ENCODE measurements around the gene PIK3R3. TPM values are rescaled to one million over a fixed set of nuclear protein-coding genes. Genes with fewer than 3 reads are reported as not detected.

Gene PIK3R3
- total and polyA plus RNA-seq, 7 experiments from 2014 or later, result 0.03 to 3.0 (median 0.39) TPM; not detected in 1

DNA sequence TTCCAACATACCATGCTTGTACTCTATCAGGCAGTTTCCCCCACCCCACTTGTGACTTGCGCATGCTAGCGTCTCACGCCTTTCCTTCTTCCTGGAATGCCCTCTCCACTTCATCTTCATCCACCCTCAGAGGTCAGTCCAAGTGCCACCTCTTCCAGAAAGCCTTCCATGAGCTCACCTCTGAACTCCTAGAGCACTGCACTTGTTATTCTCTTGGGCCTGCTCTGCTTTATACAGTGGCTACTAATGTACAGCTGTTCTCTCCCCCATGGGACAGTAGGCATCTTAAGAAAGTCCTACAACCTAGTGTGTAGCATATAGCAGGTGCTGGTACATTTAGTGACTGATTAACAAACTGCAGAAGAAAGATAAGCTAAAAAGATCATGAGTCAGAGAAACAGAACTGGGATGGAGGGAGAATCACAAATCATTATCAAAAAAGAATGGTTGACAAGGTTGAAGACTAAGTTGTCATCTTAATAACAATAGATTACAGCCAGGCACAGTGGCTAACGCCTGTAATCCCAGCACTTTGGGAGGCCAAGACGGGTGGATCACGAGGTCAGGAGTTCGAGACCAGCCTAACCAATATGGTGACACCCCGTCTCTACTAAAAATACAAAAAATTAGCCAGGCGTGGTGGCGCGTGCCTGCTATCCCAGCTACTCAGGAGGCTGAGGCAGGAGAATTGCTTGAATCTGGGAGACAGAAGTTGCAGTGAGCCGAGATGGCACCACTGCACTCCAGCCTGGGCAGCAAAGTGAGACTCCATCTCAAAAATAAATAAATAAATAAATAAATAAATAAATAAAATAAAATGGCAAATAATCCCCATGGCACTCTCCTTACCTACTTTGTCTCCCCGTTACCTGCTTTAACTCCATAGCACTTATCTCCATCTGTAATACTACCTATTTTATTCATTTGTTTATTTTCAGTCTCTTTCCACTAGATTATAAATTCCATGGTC, 26.2 kb upstream of the PIK3R3 start:
- no peak overlapping the region for H3K27ac Mint-ChIP-seq
- no peaks in the 10 kb centered on the region for H3K9me3 ChIP-seq (ENCODE audit: control insufficient read depth in 2 of 3, low read length in 3 of 3)
- CTCF ChIA-PET, result no interaction called here
- no peaks in the 10 kb centered on the region for H3K27me3 ChIP-seq (ENCODE audit: control insufficient read depth in 2 of 2, insufficient read depth in 2 of 2, low read length in 2 of 2)
- no peaks in the 10 kb centered on the region for H3K4me1 ChIP-seq (ENCODE audit: control insufficient read depth in 2 of 2, insufficient read depth in 2 of 2, low read length in 2 of 2)
- no peaks in the 10 kb centered on the region for H3K36me3 ChIP-seq (ENCODE audit: control insufficient read depth in 2 of 3, insufficient read depth in 3 of 3, low read length in 3 of 3)
- no peaks in the 10 kb centered on the region for H3K4me1 Mint-ChIP-seq
- no peak overlapping the region for H3K4me3 ChIP-seq (ENCODE audit: low read length)
- no peak overlapping the region for H3K27ac ChIP-seq (ENCODE audit: low read depth, low read length)
- H3K9me3 Mint-ChIP-seq, result no peaks in the 10 kb centered on the region
- no peak for DNase-seq
- POLR2A ChIA-PET, result interaction anchor here (1.3 kb wide), 1 partner anchor 9 kb away, joined by 4 read pairs; no protein-coding TSS in a partner anchor
- H3K36me3 Mint-ChIP-seq, result no peaks in the 10 kb centered on the region
- peaks cover 0 to 3% (median 0%) of the 10 kb centered on the region in 5 donors for H3K27me3 Mint-ChIP-seq
- ATAC-seq, result no peak
- intact Hi-C loops (cut with micrococcal nuclease), result no loop called here
- no peak overlapping the region for H3K4me3 Mint-ChIP-seq

DNA sequence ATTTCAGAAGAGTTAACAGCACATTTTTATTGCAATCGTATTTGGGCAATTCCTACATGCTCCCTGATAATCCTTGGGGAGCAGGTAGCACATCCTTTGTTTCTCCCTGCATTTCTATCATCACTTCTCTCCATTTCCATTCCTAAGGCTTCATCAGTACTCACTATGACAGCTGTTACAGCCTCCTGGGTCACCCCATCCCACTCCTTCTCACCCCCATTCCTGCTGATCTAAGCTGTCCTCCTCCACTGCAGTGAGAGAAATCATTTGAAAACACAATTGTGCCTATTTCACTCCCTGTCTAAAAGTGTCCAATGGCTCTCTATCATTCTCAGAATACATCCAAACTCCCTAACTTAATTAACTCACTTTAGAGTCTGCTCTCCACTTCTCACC, 25.5 kb upstream of the PIK3R3 start:
- no peaks in the 10 kb centered on the region for H3K4me1 ChIP-seq (ENCODE audit: control insufficient read depth in 2 of 2, insufficient read depth in 2 of 2, low read length in 2 of 2)
- ChIA-PET CTCF (no interaction called here), POLR2A (interaction anchor here (1.3 kb wide), 1 partner anchor 9 kb away, joined by 4 read pairs; no protein-coding TSS in a partner anchor)
- Mint-ChIP-seq H3K27ac (no peak overlapping the region), H3K27me3 (peaks cover 0 to 3% (median 0%) of the 10 kb centered on the region in 5 donors), H3K36me3 (no peaks in the 10 kb centered on the region), H3K4me3 (no peak overlapping the region), H3K4me1 (no peaks in the 10 kb centered on the region), H3K9me3 (no peaks in the 10 kb centered on the region)
- H3K27ac ChIP-seq (ENCODE audit: low read depth, low read length), result no peak overlapping the region
- no peak overlapping the region for H3K4me3 ChIP-seq (ENCODE audit: low read length)
- no peaks in the 10 kb centered on the region for H3K36me3 ChIP-seq (ENCODE audit: control insufficient read depth in 2 of 3, insufficient read depth in 3 of 3, low read length in 3 of 3)
- H3K27me3 ChIP-seq (ENCODE audit: control insufficient read depth in 2 of 2, insufficient read depth in 2 of 2, low read length in 2 of 2), result no peaks in the 10 kb centered on the region
- no peaks in the 10 kb centered on the region for H3K9me3 ChIP-seq (ENCODE audit: control insufficient read depth in 2 of 3, low read length in 3 of 3)
- DNase-seq, result no peak
- ATAC-seq, result no peak
- intact Hi-C loops (cut with micrococcal nuclease), result no loop called here

DNA sequence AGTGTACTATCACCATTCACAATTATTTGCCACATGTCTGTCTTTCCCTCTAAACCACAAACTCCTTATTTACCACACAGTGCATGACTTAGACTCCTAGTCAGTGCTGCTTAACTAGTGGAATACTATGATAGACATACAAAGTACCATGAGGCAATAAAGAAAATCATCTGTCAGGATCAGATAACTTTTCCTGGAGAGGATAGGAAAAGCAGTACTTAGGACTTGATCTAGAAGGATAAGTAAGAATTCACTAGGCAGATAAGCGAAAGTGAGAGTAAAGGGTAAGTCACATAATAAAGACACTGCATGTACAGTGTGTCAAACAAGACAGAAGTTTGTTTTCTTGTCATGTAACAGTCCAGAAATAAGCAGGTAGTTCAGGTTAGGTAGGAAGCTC, 21.3 kb upstream of the PIK3R3 start:
- intact Hi-C loops (cut with micrococcal nuclease), result no loop called here
- DNase-seq, result no peak
- Histone ChIP-seq H3K4me3 (ENCODE audit: low read length) (no peak overlapping the region), H3K27me3 (ENCODE audit: control insufficient read depth in 2 of 2, insufficient read depth in 2 of 2, low read length in 2 of 2) (no peaks in the 10 kb centered on the region), H3K9me3 (ENCODE audit: control insufficient read depth in 2 of 3, low read length in 3 of 3) (no peaks in the 10 kb centered on the region), H3K27ac (ENCODE audit: low read depth, low read length) (no peak overlapping the region), H3K36me3 (ENCODE audit: control insufficient read depth in 2 of 3, insufficient read depth in 3 of 3, low read length in 3 of 3) (no peaks in the 10 kb centered on the region), H3K4me1 (ENCODE audit: control insufficient read depth in 2 of 2, insufficient read depth in 2 of 2, low read length in 2 of 2) (no peaks in the 10 kb centered on the region)
- Mint-ChIP-seq H3K4me1 (no peaks in the 10 kb centered on the region), H3K4me3 (no peak overlapping the region), H3K36me3 (no peaks in the 10 kb centered on the region), H3K27me3 (peaks cover 0 to 3% (median 0%) of the 10 kb centered on the region in 5 donors), H3K27ac (no peak overlapping the region), H3K9me3 (no peaks in the 10 kb centered on the region)
- CTCF ChIA-PET, result interaction anchor here (0.7 kb wide), 1 partner anchor 29 kb away, joined by 3 read pairs; no protein-coding TSS in a partner anchor
- POLR2A ChIA-PET, result interaction anchor here (0.7 kb wide), 1 partner anchor 224 kb away, joined by 3 read pairs; no protein-coding TSS in a partner anchor
- ATAC-seq, result no peak

DNA sequence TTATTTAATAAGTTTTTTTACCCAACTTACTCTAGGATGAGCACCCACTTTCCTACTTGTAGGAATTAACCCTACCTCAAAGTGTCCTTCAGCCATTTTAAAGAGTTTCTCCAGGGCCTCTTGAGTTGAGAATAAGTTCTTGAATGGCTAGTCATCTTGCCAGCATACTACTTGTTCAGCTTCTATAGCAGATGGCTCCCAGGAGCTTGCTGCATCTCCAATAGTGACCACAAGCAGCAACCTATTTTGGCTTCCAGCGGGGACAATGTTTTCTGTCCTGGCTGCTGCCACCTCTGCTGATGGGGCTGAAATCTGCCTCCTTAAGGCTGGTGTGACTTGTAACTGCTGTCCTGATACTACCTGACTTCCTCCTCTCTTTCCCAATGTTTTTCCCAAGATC, 20.8 kb upstream of the PIK3R3 start:
- no peaks in the 10 kb centered on the region for H3K4me1 ChIP-seq (ENCODE audit: control insufficient read depth in 2 of 2, insufficient read depth in 2 of 2, low read length in 2 of 2)
- no peak for ATAC-seq
- no peak for DNase-seq
- Mint-ChIP-seq H3K9me3 (no peaks in the 10 kb centered on the region), H3K27me3 (peaks cover 0 to 3% (median 0%) of the 10 kb centered on the region in 5 donors), H3K4me1 (no peaks in the 10 kb centered on the region), H3K27ac (no peak overlapping the region), H3K36me3 (no peaks in the 10 kb centered on the region), H3K4me3 (no peak overlapping the region)
- H3K27me3 ChIP-seq (ENCODE audit: control insufficient read depth in 2 of 2, insufficient read depth in 2 of 2, low read length in 2 of 2), result no peaks in the 10 kb centered on the region
- ChIA-PET POLR2A (no interaction called here), CTCF (no interaction called here)
- H3K9me3 ChIP-seq (ENCODE audit: control insufficient read depth in 2 of 3, low read length in 3 of 3), result no peaks in the 10 kb centered on the region
- intact Hi-C loops (cut with micrococcal nuclease), result no loop called here
- no peak overlapping the region for H3K4me3 ChIP-seq (ENCODE audit: low read length)
- H3K36me3 ChIP-seq (ENCODE audit: control insufficient read depth in 2 of 3, insufficient read depth in 3 of 3, low read length in 3 of 3), result no peaks in the 10 kb centered on the region
- no peak overlapping the region for H3K27ac ChIP-seq (ENCODE audit: low read depth, low read length)

DNA sequence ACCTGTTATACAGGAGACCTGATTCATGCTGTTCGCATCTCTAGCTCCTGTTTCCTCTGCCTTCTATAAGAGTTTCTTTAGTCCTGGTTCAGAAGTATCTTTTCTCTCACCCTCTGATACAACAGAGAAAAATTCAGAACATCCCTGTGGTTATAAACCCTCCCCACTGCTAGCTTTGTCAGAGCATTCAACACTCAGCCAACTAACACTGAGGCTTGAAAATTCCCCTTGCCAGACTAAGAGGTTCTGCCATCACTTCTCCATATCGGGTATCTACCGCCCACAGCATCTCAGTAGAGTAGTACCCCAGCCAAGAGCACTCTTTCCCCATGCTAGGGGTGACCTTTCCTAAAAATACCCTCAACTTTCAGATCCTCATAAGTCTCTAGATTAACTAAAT, 19.6 kb upstream of the PIK3R3 start:
- Mint-ChIP-seq H3K9me3 (no peaks in the 10 kb centered on the region), H3K36me3 (no peaks in the 10 kb centered on the region), H3K27ac (no peak overlapping the region), H3K27me3 (peaks cover 0 to 3% (median 0%) of the 10 kb centered on the region in 5 donors), H3K4me1 (no peaks in the 10 kb centered on the region), H3K4me3 (no peak overlapping the region)
- Histone ChIP-seq H3K27ac (ENCODE audit: low read depth, low read length) (no peak overlapping the region), H3K27me3 (ENCODE audit: control insufficient read depth in 2 of 2, insufficient read depth in 2 of 2, low read length in 2 of 2) (no peaks in the 10 kb centered on the region), H3K4me3 (ENCODE audit: low read length) (no peak overlapping the region), H3K4me1 (ENCODE audit: control insufficient read depth in 2 of 2, insufficient read depth in 2 of 2, low read length in 2 of 2) (no peaks in the 10 kb centered on the region), H3K9me3 (ENCODE audit: control insufficient read depth in 2 of 3, low read length in 3 of 3) (no peaks in the 10 kb centered on the region), H3K36me3 (ENCODE audit: control insufficient read depth in 2 of 3, insufficient read depth in 3 of 3, low read length in 3 of 3) (no peaks in the 10 kb centered on the region)
- ATAC-seq, result no peak
- intact Hi-C loops (cut with micrococcal nuclease), result no loop called here
- ChIA-PET POLR2A (interaction anchor here (0.8 kb wide), 1 partner anchor 107 kb away, joined by 3 read pairs; no protein-coding TSS in a partner anchor), CTCF (interaction anchor here (0.6 kb wide), 1 partner anchor 54 kb away, joined by 3 read pairs; no protein-coding TSS in a partner anchor)
- no peak for DNase-seq

DNA sequence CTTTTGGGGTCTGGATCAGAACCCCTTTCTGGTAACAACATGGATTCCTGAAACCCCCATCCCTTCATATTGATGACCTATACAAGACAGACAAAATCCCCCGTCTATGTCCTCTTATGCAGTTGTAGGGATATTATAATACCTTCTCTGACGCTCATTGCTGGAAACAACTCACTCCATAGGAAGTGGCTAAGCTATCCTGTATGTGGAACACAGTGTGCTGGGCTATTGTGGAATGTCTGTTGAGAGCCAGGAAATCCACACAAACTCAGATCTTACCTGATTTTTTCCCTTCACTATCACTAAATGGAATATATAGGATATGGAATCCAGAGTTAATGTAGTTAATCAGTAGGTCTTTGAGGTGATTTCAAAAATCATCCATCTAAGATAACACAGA, 17.7 kb upstream of the PIK3R3 start:
- CTCF ChIA-PET, result interaction anchor here (0.6 kb wide), 1 partner anchor 41 kb away, joined by 4 read pairs; no protein-coding TSS in a partner anchor
- H3K4me3 Mint-ChIP-seq, result no peak overlapping the region
- Histone ChIP-seq H3K4me1 (ENCODE audit: control insufficient read depth in 2 of 2, insufficient read depth in 2 of 2, low read length in 2 of 2) (no peaks in the 10 kb centered on the region), H3K9me3 (ENCODE audit: control insufficient read depth in 2 of 3, low read length in 3 of 3) (no peaks in the 10 kb centered on the region), H3K4me3 (ENCODE audit: low read length) (no peak overlapping the region), H3K36me3 (ENCODE audit: control insufficient read depth in 2 of 3, insufficient read depth in 3 of 3, low read length in 3 of 3) (no peaks in the 10 kb centered on the region), H3K27me3 (ENCODE audit: control insufficient read depth in 2 of 2, insufficient read depth in 2 of 2, low read length in 2 of 2) (no peaks in the 10 kb centered on the region), H3K27ac (ENCODE audit: low read depth, low read length) (no peak overlapping the region)
- no peaks in the 10 kb centered on the region for H3K9me3 Mint-ChIP-seq
- DNase-seq, result no peak
- ATAC-seq, result no peak
- intact Hi-C loops (cut with micrococcal nuclease), result no loop called here
- H3K4me1 Mint-ChIP-seq, result no peaks in the 10 kb centered on the region
- H3K27ac Mint-ChIP-seq, result no peak overlapping the region
- POLR2A ChIA-PET, result no interaction called here
- H3K27me3 Mint-ChIP-seq, result peaks cover 0 to 3% (median 0%) of the 10 kb centered on the region in 5 donors
- no peaks in the 10 kb centered on the region for H3K36me3 Mint-ChIP-seq
